HG03378 (cell line): ENCODE results near the gene FES.
"Not testable (repeated sequence)": the region's sequence is repeated elsewhere in the genome, so short reads cannot be mapped to it uniquely, and the experiment has no call there.

Experiments used
- ATAC-seq: cut with Tn5 transposase; IDR thresholded peaks from one replicate; pipeline ENCODE4 v1.9.1; 2021; ENCODE audit warnings: mild to moderate bottlenecking, moderate library complexity; ENCODE audit not compliant: unreplicated experiment

FES gene

GRCh38 chr15:90907051-90907660 is 22.9 kb downstream of the FES start:
- no peak for ATAC-seq

GRCh38 chr15:90907838-90908507 is 23.7 kb downstream of the FES start:
- no peak for ATAC-seq

- ATAC-seq: not testable (repeated sequence)
Measured at GRCh38 chr15:90909449-90909848, 25.1 kb downstream of the FES start.

- no peak for ATAC-seq
Measured at GRCh38 chr15:90909976-90910375, 25.7 kb downstream of the FES start.

GRCh38 chr15:90910441-90911301 is 26.4 kb downstream of the FES start:
- ATAC-seq: no peak

- no peak for ATAC-seq
Measured at GRCh38 chr15:90911302-90911623, 27.0 kb downstream of the FES start.

- ATAC-seq: no peak
Measured at GRCh38 chr15:90911906-90912769, 27.8 kb downstream of the FES start.

GRCh38 chr15:90912770-90913075 is 28.4 kb downstream of the FES start:
- ATAC-seq: no peak

GRCh38 chr15:90913398-90913944 is 29.2 kb downstream of the FES start:
- ATAC-seq: no peak

GRCh38 chr15:90914305-90915080 is 30.2 kb downstream of the FES start:
- no peak for ATAC-seq

- ATAC-seq: no peak
Measured at GRCh38 chr15:90915216-90915807, 31.0 kb downstream of the FES start.

GRCh38 chr15:90915808-90916440 is 31.6 kb downstream of the FES start:
- ATAC-seq: no peak

GRCh38 chr15:90916461-90916860 is 32.2 kb downstream of the FES start:
- no peak for ATAC-seq

- no peak for ATAC-seq
Measured at GRCh38 chr15:90917569-90917968, 33.3 kb downstream of the FES start.

GRCh38 chr15:90918034-90918788 is 33.9 kb downstream of the FES start:
- ATAC-seq: no peak

- no peak for ATAC-seq
Measured at GRCh38 chr15:90918835-90919234, 34.5 kb downstream of the FES start.

- no peak for ATAC-seq
Measured at GRCh38 chr15:90921887-90922286, 37.6 kb downstream of the FES start.

- ATAC-seq: peak; percentile 68
Measured at GRCh38 chr15:90922712-90923322, 38.5 kb downstream of the FES start.
